ENCODE data around the gene PPP2R5E. TPM values are rescaled to one million over a fixed set of nuclear protein-coding genes. Genes with fewer than 3 reads are reported as not detected.

Gene PPP2R5E
- total and polyA plus RNA-seq, 2 of the 8 experiments (the other 6 are each of a cell fraction or from before 2014, with no cell fraction given) = 6.8 to 64.6 TPM

DNA sequence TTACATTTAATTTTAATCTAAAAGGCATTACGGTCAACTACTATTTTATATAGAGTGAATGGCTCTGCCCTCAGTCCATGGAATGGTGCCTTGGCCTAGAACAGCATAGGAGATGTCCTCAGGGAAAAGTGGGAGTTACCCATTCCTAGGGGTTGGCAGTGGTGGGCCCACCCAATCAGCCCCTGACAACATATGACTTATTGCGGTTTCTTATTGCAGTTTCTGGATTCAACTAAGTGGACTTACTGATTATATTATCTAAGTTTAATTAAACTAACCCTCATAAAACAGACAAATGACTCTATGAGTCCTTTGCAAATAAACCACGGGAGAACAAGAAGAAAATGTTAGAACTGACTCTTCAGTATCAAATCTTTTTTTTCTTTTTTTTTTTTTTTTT lies 2.3 kb upstream of the PPP2R5E start:
- peaks cover 0 to 4% (median 0%) of the 10 kb centered on the region in 4 experiments; a peak in 3 of 7 replicates for H3K4me1 ChIP-seq (replicated peaks in 1 of 4; ENCODE audit: control insufficient read depth in 3 of 4, insufficient read depth in 4 of 4, low read length in 3 of 4)
- no peak overlapping the region for H2BK5ac ChIP-seq (ENCODE audit: low read depth, low read length)
- H3K4me3 ChIP-seq (ENCODE audit: extremely low read depth in 1 of 4, insufficient read depth in 2 of 4, low read depth in 3 of 4, low read length in 4 of 4) = no peak overlapping the region
- no peak overlapping the region for H3K9ac ChIP-seq (replicated peaks in 1 of 4; ENCODE audit: extremely low read depth in 1 of 4, low read depth in 3 of 4, low read length in 3 of 4)
- no peak overlapping the region for H2BK120ac ChIP-seq (replicated peaks; ENCODE audit: low read depth, low read length)
- no peaks in the 10 kb centered on the region for H3K27me3 ChIP-seq (replicated peaks in 1 of 4; ENCODE audit: control insufficient read depth in 3 of 4, extremely low read depth in 1 of 4, insufficient read depth in 3 of 4, low read length in 3 of 4)
- no peak for TF ChIP-seq CHD2 (IDR thresholded peaks at IDR 0.05; ENCODE audit: low read length)
- TF ChIP-seq SP1 (IDR thresholded peaks at IDR 0.05; ENCODE audit: low read depth, low read length) = no peak
- TF ChIP-seq, protein P1, sequence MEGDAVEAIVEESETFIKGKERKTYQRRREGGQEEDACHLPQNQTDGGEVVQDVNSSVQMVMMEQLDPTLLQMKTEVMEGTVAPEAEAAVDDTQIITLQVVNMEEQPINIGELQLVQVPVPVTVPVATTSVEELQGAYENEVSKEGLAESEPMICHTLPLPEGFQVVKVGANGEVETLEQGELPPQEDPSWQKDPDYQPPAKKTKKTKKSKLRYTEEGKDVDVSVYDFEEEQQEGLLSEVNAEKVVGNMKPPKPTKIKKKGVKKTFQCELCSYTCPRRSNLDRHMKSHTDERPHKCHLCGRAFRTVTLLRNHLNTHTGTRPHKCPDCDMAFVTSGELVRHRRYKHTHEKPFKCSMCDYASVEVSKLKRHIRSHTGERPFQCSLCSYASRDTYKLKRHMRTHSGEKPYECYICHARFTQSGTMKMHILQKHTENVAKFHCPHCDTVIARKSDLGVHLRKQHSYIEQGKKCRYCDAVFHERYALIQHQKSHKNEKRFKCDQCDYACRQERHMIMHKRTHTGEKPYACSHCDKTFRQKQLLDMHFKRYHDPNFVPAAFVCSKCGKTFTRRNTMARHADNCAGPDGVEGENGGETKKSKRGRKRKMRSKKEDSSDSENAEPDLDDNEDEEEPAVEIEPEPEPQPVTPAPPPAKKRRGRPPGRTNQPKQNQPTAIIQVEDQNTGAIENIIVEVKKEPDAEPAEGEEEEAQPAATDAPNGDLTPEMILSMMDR (IDR thresholded peaks at IDR 0.05; ENCODE audit: control extremely low read depth in 1 of 3, insufficient read depth in 1 of 3, low read depth in 1 of 3, low read length in 3 of 3) = no peak
- no peak for TF ChIP-seq CTBP2 (IDR thresholded peaks at IDR 0.05; ENCODE audit: borderline replicate concordance, insufficient read depth, insufficient read length, low read length)
- H4K20me1 ChIP-seq (replicated peaks in 1 of 2; ENCODE audit: control insufficient read depth in 1 of 2, insufficient read depth in 2 of 2, low read length in 2 of 2) = peaks cover 0 to 3% of the 10 kb centered on the region in 2 experiments
- 90% methylated on average over 3 of the region's 3 CpGs; no CpG with 5 or more reads in 1 of the 2 experiments for WGBS, 2 experiments (ENCODE audit: extremely low coverage in 1 of 2, insufficient coverage in 1 of 2, insufficient read length in 1 of 2, insufficient replicate concordance in 2 of 2, low coverage in 1 of 2, low lambda C conversion rate in 2 of 2, missing lambda C conversion rate in 1 of 2)
- FAIRE-seq (no peak), DNase-seq (ENCODE audit: low read depth in 1 of 2, low spot score in 2 of 2) (no peak)
- no peaks in the 10 kb centered on the region for H3K79me1 ChIP-seq (ENCODE audit: low read depth, low read length)
- H3K56ac ChIP-seq (replicated peaks; ENCODE audit: insufficient read length, low read depth, low read length) = no peak overlapping the region
- H3K23me2 ChIP-seq (ENCODE audit: low read depth, low read length) = 0 out of 2 replicates have a peak, but pooled peaks cover 3% of the 10 kb centered on the region
- no peak overlapping the region for H2AFZ ChIP-seq (ENCODE audit: low read length)
- no peak overlapping the region for H4K8ac ChIP-seq (ENCODE audit: extremely low read depth, insufficient read depth, low read length)
- no peak overlapping the region for H2BK20ac ChIP-seq (ENCODE audit: low read length)
- POLR2A ChIA-PET (ENCODE audit: partially characterized antibody) = no interaction called here
- no peak overlapping the region for H3K18ac ChIP-seq (ENCODE audit: extremely low read depth, low read length)
- H2AK5ac ChIP-seq (ENCODE audit: low read depth, low read length) = no peak overlapping the region
- no peak overlapping the region for H3K23ac ChIP-seq (ENCODE audit: insufficient read length)
- CTCF ChIA-PET (ENCODE audit: partially characterized antibody) = no interaction called here
- H4K5ac ChIP-seq (ENCODE audit: insufficient read length, low read depth, low read length) = no peak overlapping the region
- no peak overlapping the region for H2BK12ac ChIP-seq (ENCODE audit: low read depth, low read length)
- H3K9me3 ChIP-seq (ENCODE audit: insufficient read depth in 2 of 2, low read depth in 1 of 2, low read length in 1 of 2) = no peaks in the 10 kb centered on the region
- no peak overlapping the region for H3K4ac ChIP-seq (replicated peaks; ENCODE audit: insufficient read length, low read depth, low read length)
- peaks cover 0 to 22% of the 10 kb centered on the region in 2 experiments; a peak in 3 of 4 replicates for H3K79me2 ChIP-seq (ENCODE audit: control insufficient read depth in 1 of 2, insufficient read depth in 2 of 2, low read length in 2 of 2)
- H3K36me3 ChIP-seq (ENCODE audit: control insufficient read depth in 2 of 4, insufficient read depth in 4 of 4, low read length in 3 of 4) = peaks cover 0 to 2% (median under 1%) of the 10 kb centered on the region in 4 experiments; a peak in 2 of 8 replicates
- H3K4me2 ChIP-seq (ENCODE audit: insufficient read depth in 1 of 2, low read depth in 2 of 2, low read length in 2 of 2) = no peak overlapping the region
- H2BK15ac ChIP-seq (ENCODE audit: low read length) = no peak overlapping the region
- H3K27ac ChIP-seq (ENCODE audit: low read depth, low read length) = no peak overlapping the region
- H3K14ac ChIP-seq (ENCODE audit: insufficient read length) = no peak overlapping the region
- H4K91ac ChIP-seq (replicated peaks; ENCODE audit: insufficient read length, low read length) = no peak overlapping the region

All from H1 (cell line).